PFSK-1 (cell line): ENCODE data around the gene LHX5.

Experiments
- FOXP2 ChIP-seq: optimal IDR thresholded peaks from 2 replicates; pipeline ENCODE3; 2011; ENCODE audit warnings: borderline replicate concordance, control low read depth, inconsistent platforms; ENCODE audit not compliant: insufficient read depth; ENCODE audit errors: extremely low read length, extremely low read depth
- POLR2AphosphoS5 ChIP-seq: IDR thresholded peaks from 2 replicates; pipeline ENCODE4 v1.6.1; 2012; ENCODE audit warnings: low read depth, mild to moderate bottlenecking, control low read depth, low read length, moderate library complexity
- REST ChIP-seq, 2 experiments: IDR thresholded peaks; 2 replicates each; pipeline versions ENCODE4 v1.6.1 to v1.8.0; 2011 to 2012; ENCODE audit warnings: low read depth in 2 of 2, low read length in 2 of 2, control low read depth in 1 of 2, inconsistent platforms in 1 of 2, mild to moderate bottlenecking in 1 of 2, moderate library complexity in 1 of 2; ENCODE audit not compliant: insufficient read depth in 1 of 2
- SIN3A ChIP-seq: IDR thresholded peaks from 2 replicates; pipeline ENCODE4 v1.6.1; 2012; ENCODE audit warnings: mild to moderate bottlenecking, low read length, moderate library complexity, borderline replicate concordance; ENCODE audit not compliant: insufficient read depth
- TAF1 ChIP-seq: IDR thresholded peaks from 2 replicates; pipeline ENCODE4 v1.6.1; 2012; ENCODE audit warnings: low read length, control low read depth, borderline replicate concordance; ENCODE audit not compliant: insufficient read depth

Gene LHX5

DNA sequence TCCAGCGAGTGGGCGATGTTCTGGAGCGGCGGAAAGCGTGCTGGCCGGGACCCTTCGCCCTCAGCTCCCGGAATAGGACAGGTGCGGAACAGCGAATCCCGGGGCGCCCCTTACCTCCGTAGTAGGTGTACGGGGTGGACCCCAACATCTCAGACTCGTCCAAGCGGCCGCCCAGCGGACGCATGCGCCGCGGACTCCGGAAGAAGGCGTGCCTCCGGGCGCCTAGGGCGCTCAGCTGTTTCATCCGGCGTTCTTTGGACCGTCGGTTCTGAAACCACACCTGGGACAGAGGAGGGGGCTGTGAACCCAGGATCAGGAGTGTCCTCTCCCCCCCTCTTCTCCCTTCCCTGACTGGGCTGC lies 4.5 kb downstream of the LHX5 start:
- no peak for TF ChIP-seq FOXP2
- TF ChIP-seq POLR2AphosphoS5 = no peak
- TF ChIP-seq TAF1 = no peak
- no peak for TF ChIP-seq REST (IDR thresholded peaks at IDR 0.05; ENCODE audit: insufficient read depth in 1 of 2, low read depth in 2 of 2, low read length in 2 of 2)
- TF ChIP-seq SIN3A = no peak

- TF ChIP-seq SIN3A = no peak
- no peak for TF ChIP-seq FOXP2
- no peak for TF ChIP-seq REST (IDR thresholded peaks at IDR 0.05; ENCODE audit: insufficient read depth in 1 of 2, low read depth in 2 of 2, low read length in 2 of 2)
- TF ChIP-seq TAF1 = no peak
- TF ChIP-seq POLR2AphosphoS5 = no peak
Observed at GRCh38 chr12:113466454-113467141, 5.1 kb downstream of the LHX5 start.

GRCh38 chr12:113465808-113466453 lies 5.7 kb downstream of the LHX5 start:
- TF ChIP-seq SIN3A = no peak

DNA sequence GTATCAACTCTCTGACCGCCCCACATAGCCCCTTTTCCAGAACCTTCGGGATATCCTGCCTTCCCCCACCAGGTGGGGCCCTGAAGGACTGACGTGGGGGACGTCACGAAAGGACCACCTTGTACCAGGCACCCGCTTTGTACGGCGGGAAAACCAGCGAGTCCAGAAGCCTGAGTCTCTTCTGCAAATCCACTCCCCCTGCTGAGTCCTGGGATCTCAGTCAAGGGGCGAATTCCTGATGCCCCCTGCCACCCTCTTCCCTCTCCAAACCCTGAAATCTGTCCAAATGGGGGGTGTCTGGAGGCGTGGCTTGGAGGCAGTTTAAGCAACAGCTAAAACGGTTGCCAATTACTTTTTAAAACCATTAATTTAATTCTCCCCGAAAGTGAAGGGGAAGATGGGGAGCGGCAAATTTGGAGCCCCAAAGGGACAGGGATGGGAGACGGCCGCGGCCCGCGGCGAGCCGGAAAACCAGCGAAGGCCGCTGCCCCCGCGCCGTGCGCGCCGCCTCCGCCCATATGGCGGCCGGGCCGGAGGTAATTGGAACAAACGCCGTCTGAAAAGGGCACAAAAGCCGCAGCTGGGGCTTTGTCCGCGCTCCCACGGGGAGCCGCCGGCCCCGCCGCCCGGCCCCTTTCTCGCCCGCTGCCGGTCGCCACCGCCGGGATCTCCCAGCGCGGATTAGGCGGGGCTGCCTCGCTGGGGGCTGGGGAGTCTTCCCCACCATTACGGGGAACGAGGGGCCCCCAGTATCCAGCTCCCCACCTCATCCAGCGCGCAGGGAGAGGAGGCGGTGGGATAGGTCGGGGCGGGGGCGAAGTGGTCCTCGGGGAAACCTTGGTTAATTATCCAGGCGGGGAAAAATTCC lies 6.6 kb downstream of the LHX5 start:
- TF ChIP-seq TAF1 (no peak), REST (IDR thresholded peaks at IDR 0.05; ENCODE audit: insufficient read depth in 1 of 2, low read depth in 2 of 2, low read length in 2 of 2) (no peak), POLR2AphosphoS5 (no peak), SIN3A (no peak), FOXP2 (no peak)

DNA sequence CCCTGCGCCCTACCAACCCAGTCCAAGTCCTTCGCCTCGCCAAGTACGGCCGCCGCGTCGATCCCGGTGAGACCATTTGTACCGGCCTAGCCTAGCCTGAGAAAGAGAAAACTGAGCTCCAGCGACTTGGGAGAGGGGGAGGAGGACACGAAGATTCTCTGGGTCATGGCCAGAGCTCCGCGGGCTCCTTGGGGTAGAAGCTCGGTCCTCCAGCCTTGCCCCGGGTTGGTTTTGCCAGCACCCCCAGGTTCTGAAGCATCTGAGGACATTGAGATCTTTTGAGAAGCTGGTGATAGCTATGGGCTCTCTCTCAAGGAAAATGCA lies 7.3 kb downstream of the LHX5 start:
- TF ChIP-seq FOXP2 (no peak), SIN3A (no peak), TAF1 (no peak), POLR2AphosphoS5 (no peak), REST (IDR thresholded peaks at IDR 0.05; ENCODE audit: insufficient read depth in 1 of 2, low read depth in 2 of 2, low read length in 2 of 2) (no peak)
